Upper lobe of left lung (tissue), 4 donors: ENCODE results near the gene BPIFB2.

Experiments
- POLR2AphosphoS5 ChIP-seq, 2 donors: sonication (generic); formaldehyde crosslinking; IDR thresholded peaks; one replicate each; pipeline ENCODE4 v1.5.1; 2017; ENCODE audit warnings: antibody characterized with exemption in 2 of 2
- TF ChIP-seq, protein P1 (sequence below), 6 experiments: fragments of 450-650 bp in 4 of 6; fragments of 200-600 bp in 2 of 6; sonication (generic) in 2 of 6; IDR thresholded peaks; one replicate each; pipeline ENCODE4 v1.5.1; 2016 to 2019; ENCODE audit warnings: antibody characterized with exemption in 6 of 6

DNA sequence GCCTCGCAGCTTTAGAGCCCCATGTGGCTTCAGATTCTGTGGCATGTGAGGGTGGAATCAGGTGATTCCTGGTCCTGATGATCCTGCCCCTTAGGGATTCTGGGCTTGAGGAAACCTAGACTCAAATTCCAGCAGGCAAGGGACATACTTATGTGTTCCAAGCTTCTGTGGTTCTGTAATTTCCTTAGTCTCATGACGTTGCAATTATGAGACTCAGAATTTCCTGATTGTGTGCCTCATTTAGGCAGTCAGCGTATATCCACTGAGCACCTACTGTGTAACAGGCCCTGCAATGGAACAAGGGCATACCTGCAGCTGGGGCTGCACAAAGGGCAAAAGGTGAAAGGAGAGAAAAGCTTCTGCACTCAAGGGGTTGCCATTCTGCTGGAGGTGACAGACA, 60.3 kb downstream of the BPIFB2 start:
- no peak for TF ChIP-seq POLR2AphosphoS5 (IDR thresholded peaks at IDR 0.05)
- TF ChIP-seq, protein P1, sequence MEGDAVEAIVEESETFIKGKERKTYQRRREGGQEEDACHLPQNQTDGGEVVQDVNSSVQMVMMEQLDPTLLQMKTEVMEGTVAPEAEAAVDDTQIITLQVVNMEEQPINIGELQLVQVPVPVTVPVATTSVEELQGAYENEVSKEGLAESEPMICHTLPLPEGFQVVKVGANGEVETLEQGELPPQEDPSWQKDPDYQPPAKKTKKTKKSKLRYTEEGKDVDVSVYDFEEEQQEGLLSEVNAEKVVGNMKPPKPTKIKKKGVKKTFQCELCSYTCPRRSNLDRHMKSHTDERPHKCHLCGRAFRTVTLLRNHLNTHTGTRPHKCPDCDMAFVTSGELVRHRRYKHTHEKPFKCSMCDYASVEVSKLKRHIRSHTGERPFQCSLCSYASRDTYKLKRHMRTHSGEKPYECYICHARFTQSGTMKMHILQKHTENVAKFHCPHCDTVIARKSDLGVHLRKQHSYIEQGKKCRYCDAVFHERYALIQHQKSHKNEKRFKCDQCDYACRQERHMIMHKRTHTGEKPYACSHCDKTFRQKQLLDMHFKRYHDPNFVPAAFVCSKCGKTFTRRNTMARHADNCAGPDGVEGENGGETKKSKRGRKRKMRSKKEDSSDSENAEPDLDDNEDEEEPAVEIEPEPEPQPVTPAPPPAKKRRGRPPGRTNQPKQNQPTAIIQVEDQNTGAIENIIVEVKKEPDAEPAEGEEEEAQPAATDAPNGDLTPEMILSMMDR (IDR thresholded peaks at IDR 0.05) = no peak
